B cell (primary cell): ENCODE results near the gene CHFR. TPM values are rescaled to one million over a fixed set of nuclear protein-coding genes. Genes with fewer than 3 reads are reported as not detected.

ENCODE experiments used
- ATAC-seq: fragments of 200-7000 bp; cut with Tn5 transposase; one replicate; pipeline ENCODE4 v1.10.0; 2021; ENCODE audit warnings: low read depth, mild to moderate bottlenecking, moderate number of reproducible peaks, moderate library complexity
- CTCF ChIA-PET: fragments of 350-600 bp; sonication (Branson Sonifier 250); formaldehyde crosslinking; loops from one replicate; lab custom pipeline; 2021; ENCODE audit warnings: antibody characterized with exemption, inconsistent platforms; lab: Charles Lee
- POLR2A ChIA-PET: fragments of 350-600 bp; sonication (Branson Sonifier 250); formaldehyde crosslinking; loops from one replicate; lab custom pipeline; 2021; ENCODE audit warnings: antibody characterized with exemption; lab: Charles Lee
- DNase-seq: peaks from one replicate; pipeline ENCODE4 v3.0.0; 2013
- H2AFZ ChIP-seq: 2 replicates; pipeline ENCODE4 v1.6.1; 2012; ENCODE audit warnings: mild to moderate bottlenecking, low read depth, low read length; ENCODE audit not compliant: insufficient read depth, poor library complexity, severe bottlenecking
- H3K27ac ChIP-seq, 2 donors: 1 replicate in 1 of 2; 2 replicates in 1 of 2; pipeline ENCODE4 v1.5.1; 2012 to 2013; ENCODE audit warnings: low read length in 2 of 2, mild to moderate bottlenecking in 2 of 2, moderate library complexity in 1 of 2
- H3K27me3 ChIP-seq, 4 experiments: fragments of 200-600 bp in 1 of 4; sonication (generic) in 1 of 4; replicated peaks in 1 of 4; 1 replicate in 2 of 4; 2 replicates in 2 of 4; pipeline versions ENCODE4 v1.6.1 to v1.7.0; 2013 to 2016; ENCODE audit warnings: low read length in 3 of 4, mild to moderate bottlenecking in 2 of 4, mixed read lengths in 1 of 4, moderate library complexity in 1 of 4; ENCODE audit not compliant: insufficient read depth in 4 of 4, control insufficient read depth in 3 of 4; ENCODE audit errors: control extremely low read depth in 1 of 4
- H3K36me3 ChIP-seq, 2 experiments: replicated peaks in 1 of 2; 1 replicate in 1 of 2; 2 replicates in 1 of 2; pipeline versions ENCODE4 v1.6.1 to v1.7.1; 2013; ENCODE audit warnings: low read length in 1 of 2; ENCODE audit not compliant: insufficient read depth in 2 of 2, control insufficient read depth in 1 of 2; ENCODE audit errors: control extremely low read depth in 1 of 2, extremely low read depth in 1 of 2
- H3K4me1 ChIP-seq, 2 donors: fragments of 200-600 bp in 1 of 2; sonication (generic) in 1 of 2; 1 replicate in 1 of 2; 2 replicates in 1 of 2; pipeline versions ENCODE4 v1.5.1 to v1.6.1; 2013 to 2017; ENCODE audit warnings: low read length in 2 of 2; ENCODE audit not compliant: control insufficient read depth in 2 of 2, insufficient read depth in 2 of 2
- H3K4me2 ChIP-seq: replicated peaks from 2 replicates; pipeline ENCODE3; 2012; ENCODE audit warnings: mild to moderate bottlenecking, low read depth, low read length; ENCODE audit not compliant: poor library complexity, severe bottlenecking
- H3K4me3 ChIP-seq, 5 experiments: fragments of 200-600 bp in 1 of 5; sonication (generic) in 1 of 5; 1 replicate in 3 of 5; 2 replicates in 2 of 5; pipeline versions ENCODE4 v1.5.1 to v1.7.0; 2011 to 2016; ENCODE audit warnings: low read length in 4 of 5, mild to moderate bottlenecking in 4 of 5, low read depth in 2 of 5, control low read depth in 1 of 5, moderate library complexity in 1 of 5; ENCODE audit not compliant: insufficient read depth in 1 of 5; ENCODE audit errors: control extremely low read depth in 1 of 5, extremely low read depth in 1 of 5
- H3K79me2 ChIP-seq: fragments of 200-600 bp; sonication (generic); one replicate; pipeline ENCODE4 v1.6.0; 2016; ENCODE audit warnings: low read length; ENCODE audit not compliant: control insufficient read depth, insufficient read depth
- H3K9ac ChIP-seq: fragments of 200-600 bp; sonication (generic); 2 replicates; pipeline ENCODE4 v1.6.1; 2017; ENCODE audit warnings: mild to moderate bottlenecking, low read length, moderate library complexity
- H3K9me3 ChIP-seq, 3 donors: one replicate each; pipeline versions ENCODE4 v1.6.1 to v1.7.1; 2013; ENCODE audit warnings: low read length in 2 of 3; ENCODE audit not compliant: control insufficient read depth in 2 of 3, insufficient read depth in 1 of 3; ENCODE audit errors: control extremely low read depth in 1 of 3
- H4K20me1 ChIP-seq: 2 replicates; pipeline ENCODE4 v1.6.0; 2012; ENCODE audit warnings: mild to moderate bottlenecking, low read length; ENCODE audit not compliant: insufficient read depth, control insufficient read depth, poor library complexity, severe bottlenecking
- H3K27ac Mint-ChIP-seq: one replicate; pipeline ENCODE4 v1.8.0; 2021; ENCODE audit warnings: mixed read lengths
- H3K27me3 Mint-ChIP-seq: one replicate; pipeline ENCODE4 v1.8.0; 2021; ENCODE audit warnings: mixed read lengths
- H3K4me1 Mint-ChIP-seq: one replicate; pipeline ENCODE4 v1.8.0; 2021; ENCODE audit warnings: mixed read lengths
- H3K4me3 Mint-ChIP-seq: one replicate; pipeline ENCODE4 v1.8.0; 2021; ENCODE audit warnings: mixed read lengths
- H3K9me3 Mint-ChIP-seq: one replicate; pipeline ENCODE4 v1.8.0; 2022; ENCODE audit warnings: mixed read lengths; ENCODE audit not compliant: insufficient read depth
- CTCF ChIP-seq: fragments of 200-600 bp; IDR thresholded peaks from one replicate; pipeline ENCODE4 v1.8.0; 2022; ENCODE audit warnings: antibody characterized with exemption, mild to moderate bottlenecking
- EZH2 ChIP-seq: IDR thresholded peaks from 2 replicates; pipeline ENCODE4 v1.6.1; 2012; ENCODE audit warnings: borderline replicate concordance, low read depth, mild to moderate bottlenecking, moderate library complexity, low read length; ENCODE audit not compliant: insufficient read depth, poor library complexity, severe bottlenecking
- WGBS: methylation state at CpG from one replicate; pipeline ENCODE4 v1.1.5; 2013; ENCODE audit warnings: missing lambda C conversion rate; ENCODE audit not compliant: insufficient coverage; 5-methylcytosine and 5-hydroxymethylcytosine counted together
- intact Hi-C: fragments of 100-400 bp; cut with micrococcal nuclease; formaldehyde crosslinking; loops from one replicate; pipeline ENCODE4 v1.10.0; 2022
- polyA plus RNA-seq: library from polyadenylated mRNA; depleted of rRNA; stranded (reverse); fragments of >200 nt; gene quantifications from 2 replicates; pipeline ENCODE4 v1.2.3, GENCODE V29; 2012
- total RNA-seq, 2 donors: library from RNA; stranded (reverse); fragments of 120-200 nt in 1 of 2; gene quantifications; 1 replicate in 1 of 2; 2 replicates in 1 of 2; pipeline versions ENCODE4 v1.2.3 to v1.2.4, GENCODE V29; 2013 to 2022

The CHFR gene
- total and polyA plus RNA-seq, 2 donors (not counting 1 experiment from before 2014, with no cell fraction given), result 83.8 to 92.5 TPM

GRCh38 chr12:132824053-132824452 is 63.4 kb downstream of the CHFR start:
- Histone ChIP-seq H3K4me1 (peaks cover 34 to 48% of the 10 kb centered on the region in 2 donors), H2AFZ (no peak overlapping the region), H3K4me2 (no peak overlapping the region), H3K9me3 (peaks cover 0 to 8% (median 0%) of the 10 kb centered on the region in 3 donors), H3K27ac (peak overlapping the region in 1 of 2 donors; percentile 46), H3K36me3 (peaks cover 0 to 50% of the 10 kb centered on the region in 2 experiments), H4K20me1 (peaks cover 38% of the 10 kb centered on the region), H3K27me3 (no peaks in the 10 kb centered on the region), H3K9ac (no peak overlapping the region), H3K79me2 (peaks cover 76% of the 10 kb centered on the region), H3K4me3 (no peak overlapping the region)
- Mint-ChIP-seq H3K4me1 (peaks cover 63% of the 10 kb centered on the region), H3K27me3 (no peaks in the 10 kb centered on the region), H3K4me3 (no peak overlapping the region), H3K27ac (peak overlapping the region; percentile 32), H3K9me3 (no peaks in the 10 kb centered on the region)
- intact Hi-C loops, result no loop called here
- ATAC-seq, result no peak
- no peak for TF ChIP-seq CTCF
- TF ChIP-seq EZH2, result no peak
- no peak for DNase-seq
- POLR2A ChIA-PET, result no interaction called here
- WGBS, result no CpG with 5 or more reads among the region's 7 CpGs
- CTCF ChIA-PET, result no interaction called here

- no peaks in the 10 kb centered on the region for H3K27me3 Mint-ChIP-seq
- H3K4me3 Mint-ChIP-seq, result peak overlapping the region; percentile 32
- intact Hi-C loops, result no loop called here
- TF ChIP-seq EZH2 (no peak), CTCF (no peak)
- peak overlapping the region; percentile 38 for H3K4me2 ChIP-seq
- H3K27ac ChIP-seq, result peak overlapping the region in 1 of 2 donors; percentile 85
- no peak overlapping the region for H2AFZ ChIP-seq
- ATAC-seq, result no peak
- H3K4me1 ChIP-seq, result peaks cover 15 to 31% of the 10 kb centered on the region in 2 donors
- H4K20me1 ChIP-seq, result no peaks in the 10 kb centered on the region
- H3K9me3 Mint-ChIP-seq, result no peaks in the 10 kb centered on the region
- ChIA-PET POLR2A (interaction anchor here (1.3 to 2.1 kb wide), 3 partner anchors 46 to 312 kb away, joined by 3 to 12 read pairs (median 3); partner anchors contain the start of genes ZNF10 and ZNF891), CTCF (interaction anchor here (1.1 kb wide), 1 partner anchor 9 kb away, joined by 5 read pairs; no protein-coding TSS in a partner anchor)
- H3K4me3 ChIP-seq, result no peak overlapping the region
- H3K79me2 ChIP-seq, result peaks cover 57% of the 10 kb centered on the region
- H3K36me3 ChIP-seq, result peaks cover 2 to 50% of the 10 kb centered on the region in 2 experiments
- 85% methylated on average over 6 of the region's 8 CpGs for WGBS
- no peaks in the 10 kb centered on the region for H3K27me3 ChIP-seq
- no peak for DNase-seq
- peaks cover 0 to 10% (median 0%) of the 10 kb centered on the region in 3 donors for H3K9me3 ChIP-seq
- H3K4me1 Mint-ChIP-seq, result peaks cover 38% of the 10 kb centered on the region
- no peak overlapping the region for H3K9ac ChIP-seq
- peak overlapping the region; percentile 96 for H3K27ac Mint-ChIP-seq
These were observed 68.8 kb downstream of the CHFR start for GRCh38 chr12:132818562-132818961.
